Measurements from ENCODE around the gene PLA2G3.
A peak's percentile ranks its signal among the peaks of the same experiment; 100 is the strongest.
"Not testable (repeated sequence)": the region's sequence is repeated elsewhere in the genome, so short reads cannot be mapped to it uniquely, and the experiment has no call there.

PLA2G3 gene

GRCh38 chr22:31139866-31140716 lies at the start of gene PLA2G3:
TSS of gene PLA2G3 (minus strand) at chr22:31140508. CDS start at chr22:31140354, 154 bp downstream.
- Mint-ChIP-seq H3K27ac (peak within 1 kb of the TSS; percentile 56), H3K9me3 (no peaks in the 10 kb centered on the region), H3K4me1 (no peaks in the 10 kb centered on the region), H3K36me3 (no peaks in the 10 kb centered on the region), H3K4me3 (no peak within 1 kb of the TSS)
- ATAC-seq (no peak), DNase-seq (ENCODE audit: low spot score in 2 of 2) (no peak)

GRCh38 chr22:31187627-31188026 lies 47.3 kb upstream of the PLA2G3 start:
- H3K4me1 Mint-ChIP-seq = no peaks in the 10 kb centered on the region
- ATAC-seq (no peak), DNase-seq (ENCODE audit: low spot score in 2 of 2) (no peak)
- no peaks in the 10 kb centered on the region for H3K9me3 Mint-ChIP-seq
- no peak overlapping the region for H3K4me3 Mint-ChIP-seq
- peaks cover 41% of the 10 kb centered on the region for H3K36me3 Mint-ChIP-seq
- no peak overlapping the region for H3K27ac Mint-ChIP-seq

DNA sequence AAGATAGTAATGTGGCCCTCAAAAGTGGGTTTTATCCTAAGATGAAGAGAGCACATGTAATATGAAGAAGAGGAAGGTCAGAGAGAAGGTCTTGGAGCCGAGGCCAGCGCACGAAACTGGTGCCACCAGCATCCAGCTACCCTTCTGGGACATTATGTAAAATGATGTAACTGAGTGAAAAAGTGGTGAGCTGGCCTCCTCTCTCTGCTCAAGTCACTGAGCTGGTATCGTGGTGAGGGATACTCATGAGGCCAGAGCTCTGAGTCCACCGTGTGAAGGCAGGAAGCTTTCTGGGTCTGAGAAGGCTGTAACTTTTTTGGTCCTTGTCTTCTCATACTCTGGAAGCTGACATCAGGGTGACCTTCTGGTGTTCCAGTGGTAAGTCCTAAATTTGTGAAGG lies 44.7 kb upstream of the PLA2G3 start:
- ATAC-seq (no peak), DNase-seq (ENCODE audit: low spot score in 2 of 2) (no peak)
- Mint-ChIP-seq H3K36me3 (peaks cover 43% of the 10 kb centered on the region), H3K4me3 (no peak overlapping the region), H3K27ac (no peak overlapping the region), H3K9me3 (no peaks in the 10 kb centered on the region), H3K4me1 (no peaks in the 10 kb centered on the region)

GRCh38 chr22:31184015-31184414 lies 43.7 kb upstream of the PLA2G3 start:
- Mint-ChIP-seq H3K4me3 (no peak overlapping the region), H3K4me1 (peaks cover 8% of the 10 kb centered on the region), H3K27ac (no peak overlapping the region), H3K36me3 (peaks cover 44% of the 10 kb centered on the region), H3K9me3 (no peaks in the 10 kb centered on the region)
- ATAC-seq (no peak), DNase-seq (ENCODE audit: low spot score in 2 of 2) (no peak)

DNA sequence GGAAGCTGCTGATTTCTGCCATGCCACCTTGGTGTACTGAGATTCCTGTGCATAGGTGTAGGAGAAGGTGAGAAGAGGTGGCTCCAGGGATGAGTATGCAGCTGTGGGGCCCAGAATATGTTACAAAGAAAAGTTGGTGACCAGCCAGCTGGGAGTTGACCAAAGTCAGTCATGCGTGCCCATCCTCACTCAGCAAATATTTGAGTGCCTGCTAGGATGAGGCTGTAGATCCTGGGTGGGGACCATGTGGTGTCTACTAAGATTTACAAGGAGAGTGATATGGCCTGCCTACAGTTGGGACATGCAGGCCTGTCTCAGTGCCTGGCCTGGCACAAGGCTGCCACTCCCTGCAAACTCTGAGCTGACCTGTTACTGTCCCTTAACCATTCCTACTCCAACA lies 39.0 kb upstream of the PLA2G3 start:
- DNase-seq (ENCODE audit: low spot score in 2 of 2) (no peak), ATAC-seq (peak; percentile 21)
- H3K4me1 Mint-ChIP-seq = peaks cover 15% of the 10 kb centered on the region
- H3K4me3 Mint-ChIP-seq = no peak overlapping the region
- no peaks in the 10 kb centered on the region for H3K9me3 Mint-ChIP-seq
- H3K27ac Mint-ChIP-seq = no peak overlapping the region
- H3K36me3 Mint-ChIP-seq = peaks cover 54% of the 10 kb centered on the region

GRCh38 chr22:31178859-31179258 lies 38.6 kb upstream of the PLA2G3 start:
- Mint-ChIP-seq H3K4me3 (no peak overlapping the region), H3K9me3 (no peaks in the 10 kb centered on the region), H3K4me1 (peaks cover 17% of the 10 kb centered on the region), H3K27ac (peak overlapping the region; percentile 9), H3K36me3 (peaks cover 58% of the 10 kb centered on the region)
- ATAC-seq = no peak
- DNase-seq (ENCODE audit: low spot score in 2 of 2) = no peak

DNA sequence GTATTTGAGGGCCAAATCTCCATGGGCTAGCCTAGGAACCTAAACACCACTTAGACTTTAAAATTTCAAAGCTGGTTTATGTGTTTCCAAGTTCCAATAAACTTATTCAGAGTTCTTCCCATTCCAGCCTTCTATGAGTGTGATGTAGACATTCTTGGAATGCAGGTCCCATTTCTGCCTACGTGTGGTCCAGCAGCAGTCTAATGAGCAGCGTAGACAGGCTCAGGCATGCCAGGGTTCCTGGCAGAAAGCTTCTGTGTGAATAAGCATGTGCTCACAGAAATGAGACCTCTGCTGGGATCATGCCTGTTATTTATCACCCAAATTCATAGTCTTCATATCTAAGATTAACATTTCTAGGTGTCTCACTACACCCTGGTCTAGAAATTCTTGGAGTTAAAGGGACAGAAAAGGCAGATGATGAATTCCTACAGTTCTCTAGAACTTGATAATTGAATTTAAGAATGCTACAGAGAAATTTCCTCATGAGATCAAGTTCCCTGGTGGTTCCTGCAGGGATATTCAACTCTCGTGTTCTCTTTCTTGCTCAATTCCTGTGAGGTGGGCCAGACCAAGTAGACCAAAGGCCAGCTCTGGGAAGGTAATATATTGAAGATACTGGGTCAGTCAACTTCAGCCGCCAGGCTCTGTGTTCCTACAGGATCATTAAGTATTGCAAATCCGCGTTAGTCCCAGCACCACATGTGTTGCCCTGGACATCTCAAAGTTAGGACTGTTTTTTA lies 37.3 kb upstream of the PLA2G3 start:
- ATAC-seq = no peak
- no peak for DNase-seq (ENCODE audit: low spot score in 2 of 2)
- H3K4me3 Mint-ChIP-seq = no peak overlapping the region
- peaks cover 59% of the 10 kb centered on the region for H3K36me3 Mint-ChIP-seq
- peak overlapping the region; percentile 52 for H3K27ac Mint-ChIP-seq
- peaks cover 30% of the 10 kb centered on the region for H3K4me1 Mint-ChIP-seq
- no peaks in the 10 kb centered on the region for H3K9me3 Mint-ChIP-seq

DNA sequence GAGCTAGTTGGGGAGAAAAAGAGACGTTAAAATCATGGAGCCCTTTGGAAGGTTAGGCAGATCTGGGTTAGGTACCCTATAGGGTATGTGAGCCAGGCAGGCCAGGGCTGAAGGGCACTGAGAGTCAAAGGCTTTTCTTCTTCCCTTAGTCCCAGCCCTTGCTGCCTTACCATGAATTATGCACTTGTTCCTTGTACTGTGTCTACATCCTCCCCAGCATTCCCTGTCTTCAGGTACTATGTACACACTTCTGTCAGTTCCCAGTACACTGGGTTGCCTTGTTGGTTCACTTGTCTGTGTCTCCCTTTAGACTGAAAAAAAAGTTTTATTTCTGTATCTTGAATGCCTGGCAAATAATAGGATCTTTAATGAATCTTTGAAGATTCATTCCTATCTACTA lies 36.6 kb upstream of the PLA2G3 start:
- Mint-ChIP-seq H3K27ac (peak overlapping the region; percentile 52), H3K9me3 (no peaks in the 10 kb centered on the region), H3K4me1 (peaks cover 30% of the 10 kb centered on the region), H3K36me3 (peaks cover 52% of the 10 kb centered on the region), H3K4me3 (no peak overlapping the region)
- no peak for ATAC-seq
- DNase-seq (ENCODE audit: low spot score in 2 of 2) = no peak

GRCh38 chr22:31173386-31174145 lies 33.3 kb upstream of the PLA2G3 start:
- peak overlapping the region; percentile 30 for H3K27ac Mint-ChIP-seq
- DNase-seq (ENCODE audit: low spot score in 2 of 2) (no peak), ATAC-seq (peak; percentile 95)
- no peaks in the 10 kb centered on the region for H3K9me3 Mint-ChIP-seq
- H3K36me3 Mint-ChIP-seq = peaks cover 44% of the 10 kb centered on the region
- peaks cover 26% of the 10 kb centered on the region for H3K4me1 Mint-ChIP-seq
- peak overlapping the region; percentile 37 for H3K4me3 Mint-ChIP-seq

- DNase-seq (ENCODE audit: low spot score in 2 of 2); H3K27ac Mint-ChIP-seq; H3K4me3 Mint-ChIP-seq; ATAC-seq; H3K9me3 Mint-ChIP-seq: not testable (repeated sequence)
- Mint-ChIP-seq H3K4me1 (peaks cover 33% of the 10 kb centered on the region), H3K36me3 (peaks cover 52% of the 10 kb centered on the region)
Observed at GRCh38 chr22:31171734-31172133, 31.4 kb upstream of the PLA2G3 start.

GRCh38 chr22:31170971-31171370 lies 30.7 kb upstream of the PLA2G3 start:
- no peak for DNase-seq (ENCODE audit: low spot score in 2 of 2)
- no peak overlapping the region for H3K27ac Mint-ChIP-seq
- H3K4me3 Mint-ChIP-seq = no peak overlapping the region
- no peak for ATAC-seq
- H3K9me3 Mint-ChIP-seq = no peaks in the 10 kb centered on the region
- peaks cover 52% of the 10 kb centered on the region for H3K36me3 Mint-ChIP-seq
- H3K4me1 Mint-ChIP-seq = peaks cover 40% of the 10 kb centered on the region

DNA sequence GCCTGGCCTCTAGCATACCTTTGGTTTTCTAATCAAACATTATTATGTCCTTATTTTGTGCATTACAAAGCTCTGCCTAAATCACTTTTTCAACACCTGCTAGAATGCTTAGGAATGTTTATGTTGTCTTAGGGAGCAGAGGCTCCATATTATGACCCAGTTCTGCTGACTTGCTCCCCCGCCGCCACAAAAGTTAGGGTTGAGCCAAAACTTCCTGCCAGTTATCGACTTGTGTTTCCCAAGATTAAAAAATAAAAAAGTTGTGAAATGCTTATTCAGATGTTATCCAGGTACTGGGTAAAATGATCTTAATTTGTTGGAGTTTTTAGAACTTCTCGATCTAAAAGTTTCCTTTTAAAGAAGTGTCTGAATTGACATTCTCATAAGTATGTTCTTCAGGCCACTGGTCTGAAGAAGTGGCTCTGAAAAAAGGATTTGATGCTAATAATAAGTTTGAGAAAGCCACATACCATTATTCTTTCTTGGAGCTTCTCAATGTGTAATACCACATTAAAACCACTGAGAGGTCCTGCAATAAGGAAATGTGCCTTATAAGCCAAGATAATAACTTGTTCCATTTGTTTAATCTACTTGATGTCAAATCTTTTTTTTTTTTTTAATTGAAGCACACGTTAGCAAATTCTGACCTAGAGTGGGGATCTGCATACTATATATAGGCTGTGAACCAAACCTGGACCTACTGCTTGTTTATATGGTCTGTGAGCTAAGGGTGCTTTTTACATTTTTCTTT lies 21.9 kb upstream of the PLA2G3 start:
- Mint-ChIP-seq H3K9me3 (no peaks in the 10 kb centered on the region), H3K4me3 (peak overlapping the region; percentile 86), H3K36me3 (peaks cover 60% of the 10 kb centered on the region), H3K27ac (peak overlapping the region; percentile 65), H3K4me1 (peaks cover 35% of the 10 kb centered on the region)
- no peak for ATAC-seq
- DNase-seq (ENCODE audit: low spot score in 2 of 2) = no peak

DNA sequence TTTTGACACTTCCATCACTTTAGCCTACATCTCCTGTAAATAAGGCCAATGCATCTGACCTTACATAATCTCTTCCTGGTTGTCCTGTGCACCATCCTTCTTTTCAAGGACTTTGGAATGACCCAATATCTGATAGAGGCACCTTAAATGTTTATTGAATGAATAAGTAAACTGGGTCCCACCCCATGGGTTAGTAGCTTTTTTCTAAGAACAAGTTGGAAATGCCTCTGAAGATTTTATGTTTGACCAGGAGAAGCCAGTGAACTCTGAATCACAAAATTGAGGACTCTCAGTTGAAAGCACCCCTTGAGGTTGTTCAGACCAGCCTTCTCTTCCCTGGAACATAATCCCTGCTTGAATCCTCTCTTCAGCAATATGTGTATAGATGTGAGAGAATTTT lies 21.1 kb upstream of the PLA2G3 start:
- no peak for ATAC-seq
- no peak for DNase-seq (ENCODE audit: low spot score in 2 of 2)
- Mint-ChIP-seq H3K4me1 (peaks cover 31% of the 10 kb centered on the region), H3K9me3 (no peaks in the 10 kb centered on the region), H3K27ac (peak overlapping the region; percentile 65), H3K36me3 (peaks cover 53% of the 10 kb centered on the region), H3K4me3 (peak overlapping the region; percentile 86)

DNA sequence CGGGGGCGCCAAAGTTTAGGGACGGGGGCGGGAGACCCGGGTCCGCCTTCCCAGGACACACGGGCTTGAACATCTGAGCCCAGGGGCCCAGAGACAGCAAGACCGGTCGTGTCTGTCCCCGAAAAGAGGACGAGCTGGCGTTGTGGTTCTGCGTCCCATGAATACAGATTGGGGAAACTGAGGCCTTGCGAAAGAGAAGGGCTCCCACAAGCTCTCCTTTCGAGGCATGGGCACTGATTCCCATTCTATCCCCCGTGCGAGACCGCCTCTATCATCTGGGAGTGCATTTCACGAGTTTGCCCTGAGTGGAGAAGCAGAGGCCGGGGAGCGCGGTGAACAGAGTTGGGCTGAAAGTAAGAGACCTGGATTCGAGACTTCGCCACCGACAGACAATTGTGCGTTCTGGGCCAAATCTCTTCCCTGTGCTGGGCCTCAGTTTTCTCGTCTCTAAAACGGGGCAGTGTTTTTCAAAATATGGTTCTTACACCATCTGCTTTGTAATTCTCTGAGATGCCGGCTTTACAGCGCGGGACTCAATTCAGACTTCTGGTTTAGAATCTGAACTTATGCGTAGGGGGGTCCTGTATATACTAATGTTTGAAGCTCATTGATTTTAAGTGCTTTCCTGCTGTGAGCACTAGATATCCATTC lies 20.1 kb upstream of the PLA2G3 start:
- peak overlapping the region; percentile 86 for H3K4me3 Mint-ChIP-seq
- ATAC-seq (peak; percentile 65), DNase-seq (ENCODE audit: low spot score in 2 of 2) (no peak)
- H3K9me3 Mint-ChIP-seq = no peaks in the 10 kb centered on the region
- peaks cover 27% of the 10 kb centered on the region for H3K4me1 Mint-ChIP-seq
- H3K36me3 Mint-ChIP-seq = peaks cover 44% of the 10 kb centered on the region
- H3K27ac Mint-ChIP-seq = peak overlapping the region; percentile 95
